HepG2 (cell line): Measurements from ENCODE around the gene HAUS5. TPM values are rescaled to one million over a fixed set of nuclear protein-coding genes. Genes with fewer than 3 reads are reported as not detected.

Experiments
- ARNTL ChIP-seq: sonication (generic); formaldehyde crosslinking; IDR thresholded peaks from 2 replicates; pipeline ENCODE4 v1.4.0; 2020; ENCODE audit warnings: mild to moderate bottlenecking, missing genetic modification reagents
- GZF1 ChIP-seq: sonication (generic); formaldehyde crosslinking; IDR thresholded peaks from 2 replicates; pipeline ENCODE4 v1.5.1; 2020; ENCODE audit warnings: mild to moderate bottlenecking, missing genetic modification reagents
- PCBP1 ChIP-seq: fragments of 200-400 bp; formaldehyde crosslinking; IDR thresholded peaks from 2 replicates; pipeline ENCODE4 v1.6.1; 2017; ENCODE audit warnings: mild to moderate bottlenecking, low read depth, low read length, borderline replicate concordance
- SAP130 ChIP-seq: IDR thresholded peaks from 2 replicates; pipeline ENCODE4 v1.6.1; 2016; ENCODE audit warnings: low read depth
- SMC3 ChIP-seq: IDR thresholded peaks from 2 replicates; pipeline ENCODE4 v1.6.1; 2011; ENCODE audit warnings: low read length, improper control_type of control experiment
- TARDBP ChIP-seq: sonication (generic); formaldehyde crosslinking; IDR thresholded peaks from 2 replicates; pipeline ENCODE4 v1.8.0; 2022; ENCODE audit warnings: mild to moderate bottlenecking, missing genetic modification reagents
- TGIF2 ChIP-seq: IDR thresholded peaks from 2 replicates; pipeline ENCODE4 v1.6.1; 2016; ENCODE audit warnings: control low read depth, missing compliant biosample characterization
- ZNF234 ChIP-seq: sonication (generic); formaldehyde crosslinking; conservative IDR thresholded peaks from 2 replicates; pipeline ENCODE4 v1.5.1; 2020; ENCODE audit warnings: mild to moderate bottlenecking, missing genetic modification reagents
- ZNF335 ChIP-seq: sonication (generic); formaldehyde crosslinking; IDR thresholded peaks from 2 replicates; pipeline ENCODE4 v1.4.0; 2020; ENCODE audit warnings: missing genetic modification reagents
- ZSCAN5A ChIP-seq: sonication (generic); formaldehyde crosslinking; IDR thresholded peaks from 2 replicates; pipeline ENCODE4 v1.8.0; 2022; ENCODE audit warnings: mild to moderate bottlenecking, missing genetic modification reagents, borderline replicate concordance
- polyA plus RNA-seq, 8 experiments: library from polyadenylated mRNA; depleted of rRNA in 3 of 8; stranded (reverse) in 7 of 8; unstranded in 1 of 8; fragments of >200 nt; fragmentation: Illumina TruSeq in 4 of 8; extraction: Trizol in 4 of 8; gene quantifications; 2 replicates each; pipeline versions ENCODE4 v1.2.1 to v1.2.3, GENCODE V29; 2011 to 2016; ENCODE audit warnings: low read depth in 4 of 8, missing spikeins in 1 of 8, mixed read lengths in 1 of 8; ENCODE audit not compliant: insufficient read depth in 1 of 8
- total RNA-seq, 5 experiments: library from RNA; depleted of rRNA; stranded (reverse); fragments of >200 nt; fragmentation: Illumina TruSeq; extraction: Trizol; gene quantifications; 2 replicates each; pipeline ENCODE4 v1.2.3, GENCODE V29; 2016; ENCODE audit warnings: low read depth in 1 of 5
- TF ChIP-seq, protein P1 (sequence below): sonication (generic); formaldehyde crosslinking; IDR thresholded peaks from 2 replicates; pipeline ENCODE4 v1.4.0; 2020; ENCODE audit warnings: low read depth, missing genetic modification reagents
- TF ChIP-seq, protein P2 (sequence below): sonication (generic); formaldehyde crosslinking; IDR thresholded peaks from 2 replicates; pipeline ENCODE4 v1.4.0; 2020; ENCODE audit warnings: missing genetic modification reagents
- TF ChIP-seq, protein P3 (sequence below): sonication (generic); formaldehyde crosslinking; IDR thresholded peaks from 2 replicates; pipeline ENCODE4 v1.4.0; 2020; ENCODE audit warnings: mild to moderate bottlenecking, missing genetic modification reagents
- TF ChIP-seq, protein P4 (sequence below): sonication (generic); formaldehyde crosslinking; IDR thresholded peaks from 2 replicates; pipeline ENCODE4 v1.4.0; 2020; ENCODE audit warnings: mild to moderate bottlenecking, missing genetic modification reagents, borderline replicate concordance

The HAUS5 gene
- total and polyA plus RNA-seq, 2 of the 13 experiments (the other 11 are each of a cell fraction or from before 2014, with no cell fraction given) = 10.3 to 17.7 TPM

- TF ChIP-seq PCBP1 (no peak), ZNF234 (CRISPR knock-in tag) (0 out of 2 replicates have a peak, but pooled peaks have one; percentile 26), ZSCAN5A (CRISPR knock-in tag) (peak; percentile 59; the same call in 1 of the 2 replicates), GZF1 (peak; percentile 39; the same call in 1 of the 2 replicates), SAP130 (CRISPR knock-in tag) (peak; percentile 93), TGIF2 (CRISPR knock-in tag) (peak; percentile 9; the same call in 1 of the 2 replicates), ARNTL (CRISPR knock-in tag) (no peak; the same call in 1 of the 2 replicates), TARDBP (peak; percentile 62; the same call in 1 of the 2 replicates), SMC3 (no peak), ZNF335 (CRISPR knock-in tag) (no peak)
- TF ChIP-seq, protein P1, sequence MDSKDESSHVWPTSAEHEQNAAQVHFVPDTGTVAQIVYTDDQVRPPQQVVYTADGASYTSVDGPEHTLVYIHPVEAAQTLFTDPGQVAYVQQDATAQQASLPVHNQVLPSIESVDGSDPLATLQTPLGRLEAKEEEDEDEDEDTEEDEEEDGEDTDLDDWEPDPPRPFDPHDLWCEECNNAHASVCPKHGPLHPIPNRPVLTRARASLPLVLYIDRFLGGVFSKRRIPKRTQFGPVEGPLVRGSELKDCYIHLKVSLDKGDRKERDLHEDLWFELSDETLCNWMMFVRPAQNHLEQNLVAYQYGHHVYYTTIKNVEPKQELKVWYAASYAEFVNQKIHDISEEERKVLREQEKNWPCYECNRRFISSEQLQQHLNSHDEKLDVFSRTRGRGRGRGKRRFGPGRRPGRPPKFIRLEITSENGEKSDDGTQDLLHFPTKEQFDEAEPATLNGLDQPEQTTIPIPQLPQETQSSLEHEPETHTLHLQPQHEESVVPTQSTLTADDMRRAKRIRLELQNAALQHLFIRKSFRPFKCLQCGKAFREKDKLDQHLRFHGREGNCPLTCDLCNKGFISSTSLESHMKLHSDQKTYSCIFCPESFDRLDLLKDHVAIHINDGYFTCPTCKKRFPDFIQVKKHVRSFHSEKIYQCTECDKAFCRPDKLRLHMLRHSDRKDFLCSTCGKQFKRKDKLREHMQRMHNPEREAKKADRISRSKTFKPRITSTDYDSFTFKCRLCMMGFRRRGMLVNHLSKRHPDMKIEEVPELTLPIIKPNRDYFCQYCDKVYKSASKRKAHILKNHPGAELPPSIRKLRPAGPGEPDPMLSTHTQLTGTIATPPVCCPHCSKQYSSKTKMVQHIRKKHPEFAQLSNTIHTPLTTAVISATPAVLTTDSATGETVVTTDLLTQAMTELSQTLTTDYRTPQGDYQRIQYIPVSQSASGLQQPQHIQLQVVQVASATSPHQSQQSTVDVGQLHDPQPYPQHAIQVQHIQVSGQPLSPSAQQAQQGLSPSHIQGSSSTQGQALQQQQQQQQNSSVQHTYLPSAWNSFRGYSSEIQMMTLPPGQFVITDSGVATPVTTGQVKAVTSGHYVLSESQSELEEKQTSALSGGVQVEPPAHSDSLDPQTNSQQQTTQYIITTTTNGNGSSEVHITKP (CRISPR knock-in tag) = no peak
- TF ChIP-seq, protein P2, sequence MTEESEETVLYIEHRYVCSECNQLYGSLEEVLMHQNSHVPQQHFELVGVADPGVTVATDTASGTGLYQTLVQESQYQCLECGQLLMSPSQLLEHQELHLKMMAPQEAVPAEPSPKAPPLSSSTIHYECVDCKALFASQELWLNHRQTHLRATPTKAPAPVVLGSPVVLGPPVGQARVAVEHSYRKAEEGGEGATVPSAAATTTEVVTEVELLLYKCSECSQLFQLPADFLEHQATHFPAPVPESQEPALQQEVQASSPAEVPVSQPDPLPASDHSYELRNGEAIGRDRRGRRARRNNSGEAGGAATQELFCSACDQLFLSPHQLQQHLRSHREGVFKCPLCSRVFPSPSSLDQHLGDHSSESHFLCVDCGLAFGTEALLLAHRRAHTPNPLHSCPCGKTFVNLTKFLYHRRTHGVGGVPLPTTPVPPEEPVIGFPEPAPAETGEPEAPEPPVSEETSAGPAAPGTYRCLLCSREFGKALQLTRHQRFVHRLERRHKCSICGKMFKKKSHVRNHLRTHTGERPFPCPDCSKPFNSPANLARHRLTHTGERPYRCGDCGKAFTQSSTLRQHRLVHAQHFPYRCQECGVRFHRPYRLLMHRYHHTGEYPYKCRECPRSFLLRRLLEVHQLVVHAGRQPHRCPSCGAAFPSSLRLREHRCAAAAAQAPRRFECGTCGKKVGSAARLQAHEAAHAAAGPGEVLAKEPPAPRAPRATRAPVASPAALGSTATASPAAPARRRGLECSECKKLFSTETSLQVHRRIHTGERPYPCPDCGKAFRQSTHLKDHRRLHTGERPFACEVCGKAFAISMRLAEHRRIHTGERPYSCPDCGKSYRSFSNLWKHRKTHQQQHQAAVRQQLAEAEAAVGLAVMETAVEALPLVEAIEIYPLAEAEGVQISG (CRISPR knock-in tag) = peak; percentile 49
- TF ChIP-seq, protein P3, sequence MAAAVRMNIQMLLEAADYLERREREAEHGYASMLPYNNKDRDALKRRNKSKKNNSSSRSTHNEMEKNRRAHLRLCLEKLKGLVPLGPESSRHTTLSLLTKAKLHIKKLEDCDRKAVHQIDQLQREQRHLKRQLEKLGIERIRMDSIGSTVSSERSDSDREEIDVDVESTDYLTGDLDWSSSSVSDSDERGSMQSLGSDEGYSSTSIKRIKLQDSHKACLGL (CRISPR knock-in tag) = no peak
- TF ChIP-seq, protein P4, sequence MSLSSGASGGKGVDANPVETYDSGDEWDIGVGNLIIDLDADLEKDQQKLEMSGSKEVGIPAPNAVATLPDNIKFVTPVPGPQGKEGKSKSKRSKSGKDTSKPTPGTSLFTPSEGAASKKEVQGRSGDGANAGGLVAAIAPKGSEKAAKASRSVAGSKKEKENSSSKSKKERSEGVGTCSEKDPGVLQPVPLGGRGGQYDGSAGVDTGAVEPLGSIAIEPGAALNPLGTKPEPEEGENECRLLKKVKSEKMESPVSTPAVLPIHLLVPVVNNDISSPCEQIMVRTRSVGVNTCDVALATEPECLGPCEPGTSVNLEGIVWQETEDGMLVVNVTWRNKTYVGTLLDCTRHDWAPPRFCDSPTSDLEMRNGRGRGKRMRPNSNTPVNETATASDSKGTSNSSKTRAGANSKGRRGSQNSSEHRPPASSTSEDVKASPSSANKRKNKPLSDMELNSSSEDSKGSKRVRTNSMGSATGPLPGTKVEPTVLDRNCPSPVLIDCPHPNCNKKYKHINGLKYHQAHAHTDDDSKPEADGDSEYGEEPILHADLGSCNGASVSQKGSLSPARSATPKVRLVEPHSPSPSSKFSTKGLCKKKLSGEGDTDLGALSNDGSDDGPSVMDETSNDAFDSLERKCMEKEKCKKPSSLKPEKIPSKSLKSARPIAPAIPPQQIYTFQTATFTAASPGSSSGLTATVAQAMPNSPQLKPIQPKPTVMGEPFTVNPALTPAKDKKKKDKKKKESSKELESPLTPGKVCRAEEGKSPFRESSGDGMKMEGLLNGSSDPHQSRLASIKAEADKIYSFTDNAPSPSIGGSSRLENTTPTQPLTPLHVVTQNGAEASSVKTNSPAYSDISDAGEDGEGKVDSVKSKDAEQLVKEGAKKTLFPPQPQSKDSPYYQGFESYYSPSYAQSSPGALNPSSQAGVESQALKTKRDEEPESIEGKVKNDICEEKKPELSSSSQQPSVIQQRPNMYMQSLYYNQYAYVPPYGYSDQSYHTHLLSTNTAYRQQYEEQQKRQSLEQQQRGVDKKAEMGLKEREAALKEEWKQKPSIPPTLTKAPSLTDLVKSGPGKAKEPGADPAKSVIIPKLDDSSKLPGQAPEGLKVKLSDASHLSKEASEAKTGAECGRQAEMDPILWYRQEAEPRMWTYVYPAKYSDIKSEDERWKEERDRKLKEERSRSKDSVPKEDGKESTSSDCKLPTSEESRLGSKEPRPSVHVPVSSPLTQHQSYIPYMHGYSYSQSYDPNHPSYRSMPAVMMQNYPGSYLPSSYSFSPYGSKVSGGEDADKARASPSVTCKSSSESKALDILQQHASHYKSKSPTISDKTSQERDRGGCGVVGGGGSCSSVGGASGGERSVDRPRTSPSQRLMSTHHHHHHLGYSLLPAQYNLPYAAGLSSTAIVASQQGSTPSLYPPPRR = 0 out of 2 replicates have a peak, but pooled peaks have one; percentile 27
Observed at GRCh38 chr19:35648017-35648961, 35.8 kb downstream of the HAUS5 start, which contains the start of gene COX6B1 (continued).
